Fibroblast of the aortic adventitia (primary cell): ENCODE measurements around the gene REC8. TPM values are rescaled to one million over a fixed set of nuclear protein-coding genes. Genes with fewer than 3 reads are reported as not detected.

Experiments used
- DNase-seq: peaks from one replicate; pipeline ENCODE4 v3.0.0-alpha.2; 2010; ENCODE audit warnings: low read depth
- H3K4me3 ChIP-seq: 2 replicates; pipeline ENCODE4 v1.5.1; 2011; ENCODE audit warnings: low read depth, mild to moderate bottlenecking, control low read depth, low read length, moderate library complexity
- total RNA-seq: library from RNA; depleted of rRNA; stranded (reverse); fragments of >200 nt; gene quantifications from 2 replicates; pipeline ENCODE4 v1.2.3, GENCODE V29; 2012; ENCODE audit warnings: low replicate concordance
- TF ChIP-seq, protein P1 (sequence below): IDR thresholded peaks from 2 replicates; pipeline ENCODE4 v1.5.1; 2011; ENCODE audit warnings: mild to moderate bottlenecking, low read length, control low read depth, inconsistent platforms; ENCODE audit not compliant: insufficient read depth

REC8 gene
- total RNA-seq, 1 donor = 1.9 TPM

DNA sequence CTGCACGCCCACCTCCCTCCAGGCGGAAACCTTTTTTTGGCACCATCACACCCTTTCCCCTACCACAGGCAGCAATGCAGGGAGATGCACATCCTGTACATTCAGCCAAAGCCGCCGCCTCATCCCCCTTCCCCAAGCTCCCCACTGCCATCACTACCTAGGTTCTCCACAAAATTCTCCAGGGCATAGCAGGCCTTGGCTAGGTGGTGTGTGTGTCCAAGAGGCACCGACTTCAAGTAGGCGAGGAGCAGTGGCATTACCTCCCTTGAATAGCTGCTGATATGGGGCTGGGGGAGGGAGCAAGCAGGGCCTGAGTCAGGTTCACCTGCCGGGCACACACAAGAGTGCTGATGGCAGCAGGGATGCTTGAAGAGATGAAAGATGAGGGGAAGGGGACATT lies 13.1 kb downstream of the REC8 start:
- no peak overlapping the region for H3K4me3 ChIP-seq
- TF ChIP-seq, protein P1, sequence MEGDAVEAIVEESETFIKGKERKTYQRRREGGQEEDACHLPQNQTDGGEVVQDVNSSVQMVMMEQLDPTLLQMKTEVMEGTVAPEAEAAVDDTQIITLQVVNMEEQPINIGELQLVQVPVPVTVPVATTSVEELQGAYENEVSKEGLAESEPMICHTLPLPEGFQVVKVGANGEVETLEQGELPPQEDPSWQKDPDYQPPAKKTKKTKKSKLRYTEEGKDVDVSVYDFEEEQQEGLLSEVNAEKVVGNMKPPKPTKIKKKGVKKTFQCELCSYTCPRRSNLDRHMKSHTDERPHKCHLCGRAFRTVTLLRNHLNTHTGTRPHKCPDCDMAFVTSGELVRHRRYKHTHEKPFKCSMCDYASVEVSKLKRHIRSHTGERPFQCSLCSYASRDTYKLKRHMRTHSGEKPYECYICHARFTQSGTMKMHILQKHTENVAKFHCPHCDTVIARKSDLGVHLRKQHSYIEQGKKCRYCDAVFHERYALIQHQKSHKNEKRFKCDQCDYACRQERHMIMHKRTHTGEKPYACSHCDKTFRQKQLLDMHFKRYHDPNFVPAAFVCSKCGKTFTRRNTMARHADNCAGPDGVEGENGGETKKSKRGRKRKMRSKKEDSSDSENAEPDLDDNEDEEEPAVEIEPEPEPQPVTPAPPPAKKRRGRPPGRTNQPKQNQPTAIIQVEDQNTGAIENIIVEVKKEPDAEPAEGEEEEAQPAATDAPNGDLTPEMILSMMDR = no peak
- DNase-seq = no peak

DNA sequence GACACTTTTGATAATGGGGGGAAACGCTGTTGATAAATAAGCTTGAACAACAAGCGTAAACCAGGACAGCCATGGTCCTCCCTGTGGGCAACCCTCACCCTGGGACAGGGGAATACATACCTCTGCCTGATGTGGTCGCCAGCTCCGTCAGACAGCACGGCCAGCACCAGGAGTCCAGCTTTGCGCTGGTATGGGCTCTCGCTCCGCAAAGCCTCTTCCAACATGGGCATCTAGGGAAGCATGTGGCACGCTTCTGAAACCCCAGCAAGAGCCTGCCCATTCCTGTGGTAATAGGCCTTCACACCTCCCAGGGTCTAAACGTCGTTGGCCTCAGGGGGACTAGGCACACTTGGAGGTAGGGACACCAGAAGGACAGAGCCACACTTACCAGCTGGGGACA lies 13.9 kb downstream of the REC8 start:
- DNase-seq = no peak
- H3K4me3 ChIP-seq = no peak overlapping the region
- TF ChIP-seq, protein P1 = no peak

DNA sequence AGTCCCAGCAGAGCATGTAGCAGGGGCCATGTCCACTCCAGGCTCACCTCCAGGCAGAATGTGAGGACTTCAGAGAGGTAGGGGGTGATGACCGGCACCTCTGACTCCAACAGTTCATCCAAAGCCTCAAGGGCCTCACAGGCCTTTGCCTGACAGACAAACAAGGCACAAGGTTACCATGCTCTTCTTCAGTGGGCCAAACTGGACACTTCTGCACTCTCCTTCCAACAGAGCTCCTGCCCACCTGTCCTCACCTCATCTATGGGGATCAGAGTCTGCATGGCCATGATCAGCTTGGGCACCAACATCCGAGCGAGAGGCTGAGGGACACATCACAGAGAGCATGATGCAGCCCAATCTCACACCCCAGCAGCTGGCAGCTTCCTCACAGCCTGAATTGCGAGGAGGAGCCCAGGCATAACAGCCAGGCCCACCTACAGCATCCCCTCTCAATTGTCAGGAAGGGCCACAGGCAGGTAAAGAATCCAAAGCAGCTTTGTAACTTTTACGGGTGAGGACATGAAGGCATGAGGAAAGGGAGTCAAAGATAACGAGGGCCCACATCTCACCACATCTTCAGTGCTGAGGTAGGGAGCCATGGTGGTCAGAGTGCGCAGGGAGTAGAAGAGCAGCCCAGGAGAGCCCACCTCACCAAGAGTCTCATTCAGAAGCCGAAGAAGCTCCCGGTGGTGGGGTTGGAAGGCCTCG lies 15.1 kb downstream of the REC8 start:
- no peak for DNase-seq
- TF ChIP-seq, protein P1 = no peak
- H3K4me3 ChIP-seq = peak overlapping the region; percentile 87

DNA sequence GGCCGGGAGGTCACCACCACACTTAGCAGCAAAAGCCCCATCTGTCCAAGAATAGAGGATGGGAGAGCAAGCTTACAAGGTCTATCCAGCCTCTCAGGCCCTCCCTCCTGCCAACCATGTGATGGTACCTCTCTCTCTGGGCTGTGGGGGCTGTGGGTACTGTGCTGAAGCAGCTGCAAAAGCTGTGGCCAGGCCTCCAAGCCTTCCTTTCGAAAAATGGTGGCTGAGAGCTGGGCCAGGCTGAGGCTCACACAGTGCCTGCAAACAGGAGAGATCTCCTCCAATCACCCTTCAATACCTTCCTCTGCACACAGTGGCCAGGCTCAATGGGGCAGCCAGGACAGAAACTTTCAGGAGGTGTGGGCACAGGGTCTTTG lies 15.6 kb downstream of the REC8 start:
- peak overlapping the region; percentile 87 for H3K4me3 ChIP-seq
- no peak for DNase-seq
- TF ChIP-seq, protein P1 = no peak

DNA sequence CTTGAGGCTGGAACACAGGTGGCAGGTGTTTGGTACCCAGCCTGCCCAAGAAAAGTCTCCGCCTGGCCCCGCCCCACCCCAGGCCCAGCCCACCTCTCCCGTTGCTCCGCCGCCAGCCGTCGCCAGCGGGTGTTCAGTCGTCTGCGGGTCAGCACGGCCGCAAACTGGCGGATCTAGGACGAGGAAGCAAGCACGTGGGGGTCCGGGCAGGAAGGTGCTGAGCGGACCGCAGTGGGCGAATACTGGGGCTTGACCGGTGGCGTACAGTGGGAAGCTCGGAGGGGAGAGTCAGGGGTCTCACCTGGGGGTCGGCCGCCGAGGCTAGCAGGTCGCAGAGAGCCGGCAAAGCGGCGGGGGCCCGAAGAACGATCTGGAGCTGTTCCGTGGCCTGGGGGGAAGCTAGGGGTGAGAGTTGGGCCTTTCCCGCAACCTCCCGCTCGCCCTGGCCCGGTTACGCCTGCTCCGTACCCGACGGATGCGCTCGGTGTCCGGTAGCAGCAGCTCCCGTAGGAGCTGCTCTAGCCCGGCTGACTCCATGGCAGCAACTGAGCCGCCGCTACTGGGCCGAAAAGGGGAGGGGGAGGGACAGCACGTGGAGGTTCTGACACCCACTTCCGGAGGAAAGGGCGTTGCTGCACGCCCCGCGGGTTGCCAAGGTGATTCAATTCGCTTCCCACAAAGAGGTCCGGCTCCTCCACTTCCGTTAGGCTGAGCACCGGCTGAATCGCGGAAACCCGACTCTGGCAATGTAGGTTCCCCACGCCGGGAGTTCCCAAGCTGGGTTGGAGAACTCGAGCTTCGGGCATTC lies 16.6 kb downstream of the REC8 start, which contains the start of gene IPO4:
IPO4 (minus strand) TSS at position 566 of the 808 bp plus-strand sequence; CDS start at position 537, 29 bp downstream.
- peak; percentile 98 for DNase-seq
- peak within 1 kb of the TSS; percentile 87 for H3K4me3 ChIP-seq
- TF ChIP-seq, protein P1 = no peak

DNA sequence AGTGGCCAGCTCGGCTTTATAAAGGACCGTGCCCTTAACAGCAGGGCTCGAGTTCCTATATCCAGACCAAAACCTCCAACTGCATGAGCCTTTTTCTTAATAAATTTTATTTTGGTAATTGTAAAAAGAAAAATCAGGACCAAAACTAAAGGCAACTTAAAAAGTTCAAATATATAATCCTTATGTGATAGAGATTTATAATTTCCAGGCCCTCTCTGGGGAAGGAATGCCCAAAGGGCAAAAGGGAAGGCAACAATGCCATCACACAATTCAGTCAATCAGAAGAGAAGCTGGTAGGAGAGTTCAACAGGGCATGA lies 17.1 kb downstream of the REC8 start:
- no peak for DNase-seq
- TF ChIP-seq, protein P1 = no peak
- no peak overlapping the region for H3K4me3 ChIP-seq
